GM18951 (cell line): ENCODE results near the gene FGD2.
"Not testable (repeated sequence)": the region's sequence is repeated elsewhere in the genome, so short reads cannot be mapped to it uniquely, and the experiment has no call there.

Experiments used
- POLR2A ChIP-seq: IDR thresholded peaks from 4 replicates; pipeline ENCODE4 v1.6.1; 2011; ENCODE audit warnings: mild to moderate bottlenecking; ENCODE audit not compliant: insufficient read length, insufficient read depth; ENCODE audit errors: extremely low read depth
- in situ Hi-C: fragments of 300-500 bp; cut with MboI; formaldehyde crosslinking; loops from one replicate; pipeline ENCODE4 v1.12.0; 2022; ENCODE audit warnings: low sequenced_read_pairs, mixed read lengths, inconsistent platforms; ENCODE audit not compliant: unreplicated experiment

FGD2 gene

GRCh38 chr6:37049758-37050044 lies 44.2 kb downstream of the FGD2 start:
- TF ChIP-seq POLR2A, result no peak
- in situ Hi-C loops, result loop anchor here (5.0 kb wide), 1 partner anchor 123 kb away; the partner anchor contains the start of gene PIM1

DNA sequence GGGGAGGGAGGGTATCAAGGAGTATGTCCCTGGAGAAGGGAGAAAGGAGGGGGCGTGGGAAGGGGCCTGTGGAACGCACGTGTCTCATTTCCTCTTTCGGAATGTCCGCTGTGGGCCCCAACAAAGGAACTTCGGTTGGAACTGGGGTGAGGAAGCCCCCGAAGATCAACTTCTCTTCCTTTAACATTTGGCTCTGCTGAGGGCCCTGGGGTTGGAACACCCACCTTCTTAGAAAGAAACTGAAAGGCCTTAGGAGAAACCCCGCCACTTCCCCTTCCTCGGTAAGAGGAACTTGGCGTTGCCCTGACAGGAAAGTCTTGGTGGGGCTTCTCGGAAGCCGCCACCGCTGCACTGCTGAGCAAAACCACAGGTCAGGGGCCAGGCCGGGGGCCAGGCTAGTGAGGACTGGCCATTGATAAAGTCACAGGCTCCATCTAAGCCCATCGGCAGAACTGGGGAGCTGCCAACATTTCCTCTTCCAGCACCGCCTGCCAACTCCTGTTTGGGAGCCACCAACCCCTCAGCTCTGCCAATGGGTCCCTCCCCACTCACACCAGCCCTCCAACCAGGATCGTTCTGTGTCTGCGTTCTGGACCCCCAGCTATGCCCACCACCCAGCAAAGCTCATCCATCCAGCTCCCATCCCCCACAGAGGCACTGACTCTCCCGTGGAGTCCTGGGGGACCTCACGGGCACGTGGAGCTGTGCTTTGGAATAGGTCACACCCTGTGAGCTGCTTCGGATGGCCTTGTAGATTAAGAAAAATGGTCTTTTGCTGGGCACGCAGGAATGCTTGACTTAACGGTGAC lies 44.8 kb downstream of the FGD2 start:
- no peak for TF ChIP-seq POLR2A
- in situ Hi-C loops, result loop anchor here (5.0 kb wide), 1 partner anchor 122 kb away; the partner anchor contains the start of gene PIM1

GRCh38 chr6:37050854-37051137 lies 45.3 kb downstream of the FGD2 start:
- in situ Hi-C loops, result loop anchor here (5.0 kb wide), 1 partner anchor 122 kb away; the partner anchor contains the start of gene PIM1
- no peak for TF ChIP-seq POLR2A

GRCh38 chr6:37051138-37052026 lies 45.9 kb downstream of the FGD2 start:
- TF ChIP-seq POLR2A, result no peak
- in situ Hi-C loops, result loop anchor here (5.0 kb wide), 1 partner anchor 121 kb away; the partner anchor contains the start of gene PIM1

- in situ Hi-C loops, result loop anchor here (5.0 kb wide), 1 partner anchor 120 kb away; the partner anchor contains the start of gene PIM1
- no peak for TF ChIP-seq POLR2A
These were observed 46.7 kb downstream of the FGD2 start for GRCh38 chr6:37052027-37052628.

DNA sequence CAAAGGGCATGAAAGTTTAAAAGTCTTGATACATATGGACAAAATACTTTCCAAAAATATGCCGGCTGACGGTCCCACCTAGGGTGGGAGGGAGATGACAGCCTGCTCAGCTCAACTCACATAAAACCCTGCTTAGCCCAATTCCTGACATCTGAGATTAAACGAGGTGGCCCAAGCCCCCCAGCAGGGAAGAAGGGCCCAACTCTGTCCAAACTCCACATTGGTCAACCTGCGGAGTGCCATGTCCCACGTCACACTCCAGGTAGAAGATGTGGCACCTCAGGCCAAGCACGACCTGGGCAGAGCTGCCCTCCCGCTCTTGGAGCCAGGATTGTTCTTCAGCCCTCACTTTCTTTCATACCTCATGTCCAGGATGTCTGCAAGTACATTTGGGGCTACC lies 48.2 kb downstream of the FGD2 start:
- in situ Hi-C loops, result loop anchor here (5.0 kb wide), 1 partner anchor 119 kb away; the partner anchor contains the start of gene PIM1
- no peak for TF ChIP-seq POLR2A

GRCh38 chr6:37054171-37054570 lies 48.7 kb downstream of the FGD2 start:
- in situ Hi-C loops, result loop anchor here (5.0 kb wide), 1 partner anchor 118 kb away; the partner anchor contains the start of gene PIM1
- TF ChIP-seq POLR2A, result no peak

DNA sequence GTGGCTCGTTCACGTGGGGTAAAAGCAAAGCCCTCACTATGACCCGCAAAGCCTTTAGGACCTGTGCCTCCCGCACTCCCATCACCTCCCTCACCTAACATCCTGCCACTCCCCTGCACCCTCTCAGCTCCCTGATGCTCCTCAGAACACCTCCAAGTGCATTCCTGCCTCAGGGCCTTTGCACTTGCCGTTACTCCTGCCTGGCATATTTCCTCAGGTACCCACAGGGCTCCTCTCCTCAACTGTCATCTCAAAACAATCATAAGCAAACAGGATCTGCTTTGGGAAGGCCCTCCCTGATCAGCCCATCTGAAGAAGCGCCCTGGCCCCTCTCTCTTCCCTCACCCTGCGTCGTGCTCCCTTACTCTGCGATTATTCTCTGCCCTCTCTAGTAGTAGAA lies 49.1 kb downstream of the FGD2 start:
- no peak for TF ChIP-seq POLR2A
- in situ Hi-C loops, result loop anchor here (5.0 kb wide), 1 partner anchor 118 kb away; the partner anchor contains the start of gene PIM1

- TF ChIP-seq POLR2A, result no peak
- in situ Hi-C loops, result no loop called here
These were observed 50.6 kb downstream of the FGD2 start for GRCh38 chr6:37056112-37056403.

GRCh38 chr6:37056439-37057127 lies 51.1 kb downstream of the FGD2 start:
- TF ChIP-seq POLR2A, result no peak
- in situ Hi-C loops, result no loop called here

DNA sequence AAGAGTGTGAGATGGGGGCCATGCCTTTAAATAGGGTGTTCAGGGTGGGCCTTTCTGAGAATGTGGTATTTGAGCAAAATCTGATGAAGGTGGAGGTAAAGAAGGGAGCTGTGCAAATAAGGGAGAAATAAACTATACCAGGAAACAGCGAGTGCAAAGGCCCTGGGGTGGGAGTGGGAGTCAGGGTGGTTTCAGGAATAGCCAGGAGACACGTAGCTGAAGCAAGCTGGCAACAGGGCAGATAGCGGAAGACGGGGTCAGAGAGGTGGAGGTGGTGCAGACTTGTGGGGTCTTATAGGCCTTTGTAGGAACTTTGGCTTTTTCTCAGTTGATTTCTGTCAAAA lies 51.6 kb downstream of the FGD2 start:
- in situ Hi-C loops, result no loop called here
- TF ChIP-seq POLR2A, result no peak

DNA sequence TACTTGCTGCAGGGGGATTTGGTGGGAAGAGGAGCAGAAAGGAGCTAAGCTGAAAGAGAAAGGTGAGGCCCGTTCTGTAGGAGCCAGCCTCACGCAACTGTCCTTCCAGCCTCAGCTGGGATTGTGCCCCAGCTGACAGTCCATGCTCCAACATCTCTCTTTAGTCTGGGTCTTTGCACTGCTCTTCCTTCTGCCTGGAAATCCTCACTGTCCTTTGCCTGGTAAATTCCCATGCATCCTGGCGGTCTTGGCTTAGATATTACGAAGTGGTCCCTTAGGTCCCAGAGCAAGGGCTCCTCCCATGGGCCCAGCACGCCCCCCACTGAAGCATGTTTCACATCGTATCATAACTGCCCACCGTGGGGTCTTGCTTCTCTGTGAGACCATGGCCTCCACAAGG lies 52.2 kb downstream of the FGD2 start:
- in situ Hi-C loops, result no loop called here
- TF ChIP-seq POLR2A, result no peak

DNA sequence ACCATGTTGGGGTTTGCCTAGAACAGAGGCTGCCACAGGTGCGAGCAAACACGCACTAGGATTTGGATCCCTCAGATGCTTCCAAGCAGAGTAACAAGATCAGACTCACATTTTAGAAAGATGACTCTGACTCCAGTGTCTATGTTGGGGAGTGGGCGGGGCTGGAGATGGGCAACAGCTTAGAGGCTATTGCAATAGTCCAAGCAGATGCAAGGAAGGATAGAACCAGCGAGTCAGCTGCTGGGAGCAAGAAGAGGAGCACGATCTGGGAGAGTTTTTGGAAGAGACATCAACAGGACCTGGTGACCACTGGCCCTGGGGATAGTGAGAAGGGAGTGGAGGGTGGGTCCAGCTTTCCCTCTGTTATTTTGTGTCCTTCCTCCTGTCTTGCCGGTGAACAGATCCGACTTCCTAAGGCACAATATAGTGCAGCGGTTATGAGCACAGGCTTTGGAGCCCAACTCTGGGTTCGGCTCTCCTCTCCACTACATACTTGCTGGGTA lies 52.7 kb downstream of the FGD2 start:
- in situ Hi-C loops, result no loop called here
- TF ChIP-seq POLR2A, result no peak

DNA sequence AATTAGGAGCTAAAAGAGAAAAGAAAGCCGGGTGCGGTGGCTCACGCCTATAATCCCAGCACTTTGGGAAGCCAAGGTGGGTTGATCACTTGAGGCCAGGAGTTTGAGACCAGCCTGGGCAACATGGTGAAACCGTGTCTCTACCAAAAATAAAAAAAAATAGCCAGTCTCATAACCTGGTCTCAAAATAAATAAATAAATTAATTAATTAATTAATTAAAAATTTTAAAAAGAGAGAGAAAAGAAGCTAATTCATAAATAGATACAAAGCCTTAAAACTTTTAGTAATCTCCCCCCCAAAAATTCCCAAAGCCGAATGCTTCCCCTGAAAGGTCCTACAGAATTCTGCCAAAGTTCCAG lies 53.5 kb downstream of the FGD2 start:
- in situ Hi-C loops, result not testable (repeated sequence)
